GM18909 (cell line): Measurements from ENCODE around the gene ARHGEF16.

Source experiments
- ATAC-seq: cut with Tn5 transposase; IDR thresholded peaks from one replicate; pipeline ENCODE4 v1.9.1; 2021; ENCODE audit warnings: mild to moderate bottlenecking; ENCODE audit not compliant: unreplicated experiment, poor library complexity

ARHGEF16 gene

GRCh38 chr1:3435666-3436065, 18.8 kb upstream of the ARHGEF16 start:
- ATAC-seq: no peak

- no peak for ATAC-seq
These were observed 18.0 kb upstream of the ARHGEF16 start for GRCh38 chr1:3436451-3436850.

GRCh38 chr1:3436901-3437300, 17.6 kb upstream of the ARHGEF16 start:
- no peak for ATAC-seq

GRCh38 chr1:3438661-3439180, 15.7 kb upstream of the ARHGEF16 start:
- ATAC-seq: no peak

- no peak for ATAC-seq
These were observed 14.8 kb upstream of the ARHGEF16 start for GRCh38 chr1:3439346-3440299.

GRCh38 chr1:3440300-3440681, 14.2 kb upstream of the ARHGEF16 start:
- ATAC-seq: no peak

GRCh38 chr1:3440711-3441409, 13.6 kb upstream of the ARHGEF16 start:
- ATAC-seq: no peak

GRCh38 chr1:3441410-3441847, 13.0 kb upstream of the ARHGEF16 start:
- ATAC-seq: no peak

GRCh38 chr1:3441880-3442279, 12.6 kb upstream of the ARHGEF16 start:
- no peak for ATAC-seq

- ATAC-seq: no peak
These were observed 12.1 kb upstream of the ARHGEF16 start for GRCh38 chr1:3442331-3442730.

- ATAC-seq: no peak
These were observed 11.6 kb upstream of the ARHGEF16 start for GRCh38 chr1:3442901-3443300.

- no peak for ATAC-seq
These were observed 10.7 kb upstream of the ARHGEF16 start for GRCh38 chr1:3443807-3444206.

GRCh38 chr1:3444298-3444697, 10.2 kb upstream of the ARHGEF16 start:
- no peak for ATAC-seq

GRCh38 chr1:3444736-3445135, 9.7 kb upstream of the ARHGEF16 start:
- no peak for ATAC-seq

GRCh38 chr1:3450202-3450863, 4.1 kb upstream of the ARHGEF16 start:
- ATAC-seq: no peak

- ATAC-seq: no peak
These were observed 3.5 kb upstream of the ARHGEF16 start for GRCh38 chr1:3450983-3451382.

GRCh38 chr1:3451994-3452865, 2.2 kb upstream of the ARHGEF16 start:
- no peak for ATAC-seq

- no peak for ATAC-seq
These were observed 1.6 kb upstream of the ARHGEF16 start for GRCh38 chr1:3452866-3453175.

GRCh38 chr1:3453203-3453761, 1.2 kb upstream of the ARHGEF16 start:
- ATAC-seq: no peak
